Fibroblast of skin of abdomen (primary cell): Measurements from ENCODE around the gene MACC1. TPM values are rescaled to one million over a fixed set of nuclear protein-coding genes. Genes with fewer than 3 reads are reported as not detected.

Experiments
- DNase-seq: peaks from one replicate; pipeline ENCODE4 v3.0.0-alpha.2; 2013
- polyA plus RNA-seq, 2 experiments: library from polyadenylated mRNA; unstranded; fragments of 120-200 nt; gene quantifications; one replicate each; pipeline ENCODE4 v1.2.1, GENCODE V29; 2013; ENCODE audit not compliant: insufficient read length in 2 of 2

The MACC1 gene
- polyA plus RNA-seq (2013, experiment 1 of 2; ENCODE audit: insufficient read length) = 0.04 TPM
- 0.05 TPM for polyA plus RNA-seq (2013, experiment 2 of 2; ENCODE audit: insufficient read length)

- DNase-seq = no peak
These were observed at the start of gene MACC1 for GRCh38 chr7:20217193-20217948. Gene MACC1, minus strand, starts transcription at chr7:20217384. Its CDS starts 55,522 bp downstream, at chr7:20161862.

GRCh38 chr7:20264623-20265022 is 47.4 kb upstream of the MACC1 start:
- no peak for DNase-seq

GRCh38 chr7:20260223-20260622 is 43.0 kb upstream of the MACC1 start:
- peak; percentile 75 for DNase-seq

DNA sequence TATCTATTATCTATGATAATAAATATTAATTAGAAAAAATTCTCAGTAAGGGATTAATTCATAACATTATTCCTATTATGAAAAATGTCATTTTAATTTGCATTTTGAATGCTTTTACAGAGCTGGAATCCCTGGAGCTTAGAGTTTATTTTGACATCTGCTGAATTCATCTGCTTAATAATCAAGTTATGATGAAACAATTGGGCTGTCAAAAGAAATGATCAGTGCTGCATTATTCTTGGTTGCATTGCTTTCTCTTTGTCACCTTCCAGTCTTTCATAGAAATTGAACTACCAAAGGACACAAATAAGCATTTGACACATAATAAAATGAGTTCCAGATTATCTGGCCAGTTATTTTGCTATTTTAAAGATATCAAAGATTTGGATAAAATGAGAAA is 40.0 kb upstream of the MACC1 start:
- no peak for DNase-seq

GRCh38 chr7:20249920-20250319 is 32.7 kb upstream of the MACC1 start:
- peak; percentile 51 for DNase-seq

- no peak for DNase-seq
These were observed 32.2 kb upstream of the MACC1 start for GRCh38 chr7:20249376-20249775.

- DNase-seq = no peak
These were observed 29.1 kb upstream of the MACC1 start for GRCh38 chr7:20246236-20246635.

DNA sequence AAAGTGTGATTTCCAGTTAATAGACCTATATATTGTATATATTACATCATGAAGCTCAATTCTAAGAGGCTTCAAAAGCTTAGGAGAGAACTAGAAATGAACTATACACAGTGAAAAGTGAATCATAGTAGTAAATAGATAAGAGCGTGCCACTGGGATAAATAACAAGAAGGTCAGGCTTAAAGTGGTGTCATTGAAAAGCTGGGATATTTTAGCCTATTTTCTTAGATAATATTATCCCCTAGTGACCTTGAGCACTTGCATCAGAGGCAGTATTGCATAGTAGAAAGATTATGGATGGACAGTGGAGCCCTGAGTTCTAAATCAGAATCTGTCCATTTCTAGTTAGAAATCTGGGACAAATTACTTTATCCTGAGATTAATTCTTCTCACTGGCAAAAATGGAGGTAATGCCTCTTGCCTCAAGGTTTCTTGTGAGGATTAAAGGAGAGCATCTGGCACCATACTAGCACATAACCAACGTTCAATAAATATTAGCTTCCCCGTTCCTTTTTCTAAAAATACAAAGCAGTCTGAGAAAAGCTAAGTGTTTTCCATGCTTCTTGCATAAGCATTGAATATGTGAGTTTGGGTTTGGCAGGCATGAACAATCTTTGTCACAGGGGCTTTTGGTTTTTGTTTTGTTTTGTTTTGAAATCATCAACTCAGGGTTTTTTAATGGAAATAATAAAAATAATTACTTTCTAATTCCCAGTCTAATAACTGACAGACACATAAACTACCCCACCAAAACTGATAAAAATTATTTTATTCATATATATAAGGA is 27.3 kb upstream of the MACC1 start:
- DNase-seq = no peak

- DNase-seq = no peak
These were observed 24.7 kb upstream of the MACC1 start for GRCh38 chr7:20241911-20242261.

DNA sequence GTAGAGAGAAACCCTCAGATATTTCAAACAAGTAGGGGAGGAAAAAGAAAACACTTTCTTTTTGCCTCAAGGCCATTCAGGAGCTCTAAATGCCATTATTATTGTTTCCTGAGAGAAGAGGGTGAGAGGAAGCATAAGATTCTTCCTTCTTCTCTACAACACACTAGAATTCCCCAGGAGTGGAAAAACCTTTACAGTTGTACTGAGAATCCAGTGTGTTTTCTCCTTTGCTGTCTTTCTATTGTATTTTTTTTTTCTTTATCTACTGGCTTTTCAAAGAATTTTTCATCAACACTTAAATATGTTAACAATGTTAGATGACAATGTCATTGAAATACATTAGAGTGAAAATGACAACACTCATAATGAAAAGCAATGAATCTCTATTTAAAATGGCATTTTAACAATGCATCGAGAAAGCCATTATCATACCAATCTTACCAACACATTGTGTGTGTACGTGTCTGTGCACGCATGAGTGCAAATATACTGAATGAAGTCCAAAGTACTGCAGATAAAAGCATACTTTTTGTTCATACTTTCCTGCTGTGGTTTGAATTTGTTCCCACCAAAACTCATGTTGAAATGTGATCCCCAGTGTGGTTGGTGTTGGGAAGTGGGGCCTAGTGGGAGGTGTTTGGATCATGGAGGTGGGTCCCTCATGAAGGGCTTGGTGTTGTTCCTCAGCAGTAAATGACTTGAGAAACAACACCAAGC is 24.2 kb upstream of the MACC1 start:
- DNase-seq = peak; percentile 98

- DNase-seq = no peak
These were observed 23.1 kb upstream of the MACC1 start for GRCh38 chr7:20240080-20240926.

- peak; percentile 46 for DNase-seq
These were observed 21.7 kb upstream of the MACC1 start for GRCh38 chr7:20238754-20239324.

GRCh38 chr7:20238194-20238753 is 21.1 kb upstream of the MACC1 start:
- no peak for DNase-seq

DNA sequence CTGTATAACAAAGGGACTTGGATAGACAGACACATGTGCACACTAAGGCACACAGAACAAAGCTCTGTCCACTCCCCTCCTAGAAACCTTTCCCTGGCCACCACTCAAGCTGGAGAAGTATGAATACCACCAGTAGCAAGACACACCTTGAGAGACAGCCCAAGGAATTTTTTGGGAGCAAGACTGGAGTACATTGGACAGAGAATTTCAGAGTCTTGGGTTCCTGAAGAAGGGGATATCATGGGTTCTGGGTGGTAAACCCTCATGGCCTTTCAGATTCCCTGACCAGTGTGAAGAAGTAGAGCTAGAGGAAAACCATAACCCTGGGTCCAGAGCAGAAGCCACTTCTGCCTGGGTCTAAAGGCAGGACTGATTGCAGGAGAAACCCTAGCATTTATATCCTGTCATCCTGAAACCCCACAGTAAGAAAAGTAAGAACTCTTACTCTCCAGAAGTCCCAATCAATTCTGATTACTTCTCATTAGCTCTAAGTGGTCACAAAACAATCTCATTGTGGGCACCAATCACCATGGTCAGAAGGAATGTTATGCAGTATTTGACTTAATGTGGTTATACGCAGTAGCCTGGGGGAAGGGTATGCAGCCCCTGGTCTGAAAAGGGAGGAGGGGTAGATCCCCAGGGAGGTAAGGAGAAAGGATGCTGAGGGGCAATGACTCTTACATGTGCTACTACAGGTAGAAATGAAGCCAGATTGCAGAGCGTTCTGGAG is 20.4 kb upstream of the MACC1 start:
- DNase-seq = no peak

DNA sequence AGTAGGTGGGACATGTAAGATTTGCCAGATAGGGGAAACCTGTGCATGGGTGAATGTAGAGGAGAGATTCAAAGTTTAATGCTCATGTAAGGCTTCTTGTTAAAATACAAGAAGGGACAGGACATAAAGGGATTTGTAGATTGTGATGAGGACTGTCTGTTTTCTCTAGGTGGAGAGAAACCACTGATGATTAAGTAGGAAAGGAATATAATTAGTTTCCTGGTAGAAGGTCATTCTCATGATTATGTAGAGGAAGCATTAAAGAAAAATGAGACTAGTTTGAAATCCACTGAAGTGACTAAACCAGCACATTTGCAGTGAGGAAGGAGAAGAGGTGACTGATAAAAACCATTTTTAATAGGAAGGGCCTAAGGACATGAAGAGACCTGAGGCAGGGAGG is 19.6 kb upstream of the MACC1 start:
- peak; percentile 74 for DNase-seq

DNA sequence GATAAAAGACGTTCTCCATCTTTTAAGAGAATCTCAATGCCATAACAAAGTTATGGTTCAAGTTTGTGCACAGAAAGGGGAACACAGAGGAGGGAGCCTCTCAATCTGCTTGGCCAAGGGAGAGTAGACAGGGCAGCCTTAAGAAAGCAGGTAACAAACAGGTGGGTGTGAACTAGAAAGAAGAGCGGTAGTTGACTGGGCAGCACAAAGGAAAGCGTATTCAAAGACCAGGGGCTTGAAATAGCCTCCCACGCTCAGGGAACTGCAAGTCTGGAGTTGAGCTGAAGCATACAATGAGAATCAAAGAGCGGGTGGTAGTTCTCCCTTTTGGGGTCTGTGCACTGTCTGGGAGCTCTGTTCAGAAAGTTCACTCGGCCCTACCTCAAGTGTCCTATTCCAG is 18.9 kb upstream of the MACC1 start:
- no peak for DNase-seq

DNA sequence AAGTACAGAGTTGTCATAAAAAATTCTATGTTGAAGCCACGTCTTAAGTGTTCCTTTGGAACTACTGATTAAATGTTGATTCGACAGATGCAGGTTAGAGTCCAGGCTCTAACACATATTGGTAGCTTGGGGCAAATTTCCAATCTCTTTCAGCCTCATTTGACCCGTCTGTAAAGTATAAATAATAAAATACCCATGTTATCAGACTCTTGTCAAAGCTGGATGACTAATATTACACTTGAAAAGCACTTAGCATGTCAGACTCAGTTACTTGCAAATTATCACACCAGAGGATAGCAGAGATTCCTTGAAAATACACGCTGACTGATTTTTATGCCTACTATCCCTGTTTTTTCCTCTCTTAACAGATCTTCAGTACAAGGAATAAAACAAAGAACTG is 18.1 kb upstream of the MACC1 start:
- peak; percentile 28 for DNase-seq

GRCh38 chr7:20233362-20233761 is 16.2 kb upstream of the MACC1 start:
- DNase-seq = no peak

DNA sequence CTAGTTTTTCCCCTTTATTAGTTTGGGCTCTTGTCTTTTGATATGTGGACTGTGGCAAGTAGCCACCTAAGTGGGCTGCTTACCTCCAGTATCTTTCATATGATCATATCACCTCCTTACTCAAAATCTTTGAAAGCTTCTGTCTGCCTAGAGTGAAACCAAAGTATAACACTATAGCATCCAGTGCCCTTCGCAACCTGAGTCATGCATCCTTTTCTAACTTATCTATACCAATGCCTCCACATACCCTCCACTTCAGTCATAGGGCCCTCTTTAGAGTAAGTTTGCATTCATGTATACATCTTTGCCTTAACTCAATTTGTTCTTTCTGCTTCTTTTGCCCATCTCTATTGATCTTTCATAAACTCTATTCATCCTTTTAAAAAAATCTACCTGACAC is 15.7 kb upstream of the MACC1 start:
- DNase-seq = no peak

- peak; percentile 69 for DNase-seq
These were observed 12.7 kb upstream of the MACC1 start for GRCh38 chr7:20229646-20230500.
